NB4 (cell line): ENCODE data around the gene GNAT2.
"Not testable (repeated sequence)": the region's sequence is repeated elsewhere in the genome, so short reads cannot be mapped to it uniquely, and the experiment has no call there.

Experiments
- DNase-seq: peaks from one replicate; pipeline ENCODE4 v3.0.0; 2010; ENCODE audit warnings: low read depth
- H3K4me3 ChIP-seq: one replicate; pipeline ENCODE4 v1.5.1; 2011; ENCODE audit warnings: mild to moderate bottlenecking, low read depth, low read length, moderate library complexity
- MAX ChIP-seq: IDR thresholded peaks from 2 replicates; pipeline ENCODE4 v1.6.1; 2011; ENCODE audit warnings: low read depth, low read length
- MYC ChIP-seq: IDR thresholded peaks from 2 replicates; pipeline ENCODE4 v1.6.1; 2011; ENCODE audit warnings: low read depth, low read length
- POLR2A ChIP-seq: IDR thresholded peaks from 2 replicates; pipeline ENCODE4 v1.6.1; 2011; ENCODE audit warnings: mild to moderate bottlenecking; ENCODE audit not compliant: insufficient read length; ENCODE audit errors: extremely low read depth
- TF ChIP-seq, protein P1 (sequence below): IDR thresholded peaks from one replicate; pipeline ENCODE4 v1.5.1; 2012; ENCODE audit warnings: low read depth, low read length

The GNAT2 gene

GRCh38 chr1:109619576-109620400 lies at the start of gene GNAT2, which contains the start of gene AMPD2:
Gene GNAT2, minus strand, starts transcription at chr1:109619616. Its CDS starts 6,746 bp downstream, at chr1:109612870.
Gene AMPD2, plus strand, starts transcription at chr1:109619837. Its CDS starts 1,339 bp downstream, at chr1:109621176.
- DNase-seq = peak; percentile 91
- H3K4me3 ChIP-seq = peak within 1 kb of the TSS; percentile 87
- TF ChIP-seq MAX (peak; percentile 96), MYC (peak; percentile 99), POLR2A (peak; percentile 72)
- TF ChIP-seq, protein P1, sequence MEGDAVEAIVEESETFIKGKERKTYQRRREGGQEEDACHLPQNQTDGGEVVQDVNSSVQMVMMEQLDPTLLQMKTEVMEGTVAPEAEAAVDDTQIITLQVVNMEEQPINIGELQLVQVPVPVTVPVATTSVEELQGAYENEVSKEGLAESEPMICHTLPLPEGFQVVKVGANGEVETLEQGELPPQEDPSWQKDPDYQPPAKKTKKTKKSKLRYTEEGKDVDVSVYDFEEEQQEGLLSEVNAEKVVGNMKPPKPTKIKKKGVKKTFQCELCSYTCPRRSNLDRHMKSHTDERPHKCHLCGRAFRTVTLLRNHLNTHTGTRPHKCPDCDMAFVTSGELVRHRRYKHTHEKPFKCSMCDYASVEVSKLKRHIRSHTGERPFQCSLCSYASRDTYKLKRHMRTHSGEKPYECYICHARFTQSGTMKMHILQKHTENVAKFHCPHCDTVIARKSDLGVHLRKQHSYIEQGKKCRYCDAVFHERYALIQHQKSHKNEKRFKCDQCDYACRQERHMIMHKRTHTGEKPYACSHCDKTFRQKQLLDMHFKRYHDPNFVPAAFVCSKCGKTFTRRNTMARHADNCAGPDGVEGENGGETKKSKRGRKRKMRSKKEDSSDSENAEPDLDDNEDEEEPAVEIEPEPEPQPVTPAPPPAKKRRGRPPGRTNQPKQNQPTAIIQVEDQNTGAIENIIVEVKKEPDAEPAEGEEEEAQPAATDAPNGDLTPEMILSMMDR = no peak

GRCh38 chr1:109668123-109668775 lies 48.8 kb upstream of the GNAT2 start:
- H3K4me3 ChIP-seq = peak overlapping the region; percentile 28
- TF ChIP-seq MAX (no peak), POLR2A (no peak), MYC (no peak)
- TF ChIP-seq, protein P1 = no peak
- no peak for DNase-seq

DNA sequence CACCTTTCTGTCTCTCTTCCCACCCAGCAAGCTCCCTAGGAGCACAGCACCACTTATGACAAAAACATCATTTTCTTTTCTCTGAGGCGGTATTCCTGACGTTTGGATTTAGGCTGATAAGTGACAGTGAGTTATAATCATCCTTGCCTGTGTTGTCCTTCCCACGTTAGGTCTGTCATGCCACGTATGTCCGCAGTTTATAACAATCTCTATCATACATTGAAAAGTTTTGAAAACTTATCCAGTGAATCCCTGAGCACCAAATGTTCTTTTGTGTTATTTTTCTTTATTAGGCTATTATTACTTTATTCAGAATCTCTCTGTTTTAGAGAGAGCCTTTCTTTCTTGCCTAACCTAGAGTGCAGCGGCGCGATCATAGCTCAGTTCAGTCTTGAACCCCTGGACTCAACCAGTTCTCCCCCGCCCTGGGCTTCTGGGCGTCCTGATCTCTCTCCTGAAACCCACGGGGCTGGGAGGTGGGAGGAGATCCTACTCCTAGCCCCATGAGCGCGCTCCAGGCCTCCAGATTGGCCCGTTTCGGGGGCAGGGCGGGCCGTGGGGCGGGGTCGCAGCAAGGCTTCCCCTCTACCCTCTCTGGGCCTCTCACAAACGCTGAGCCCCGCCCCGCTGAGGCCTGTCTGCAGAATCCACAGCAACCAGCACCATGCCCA lies 48.2 kb upstream of the GNAT2 start, which contains the start of gene GSTM2:
Gene GSTM2 (plus strand): TSS at position 606 of the 671 bp plus-strand sequence. CDS start 59 bp downstream, at position 665.
- H3K4me3 ChIP-seq = peak within 1 kb of the TSS; percentile 28
- TF ChIP-seq MAX (no peak), MYC (no peak), POLR2A (no peak)
- TF ChIP-seq, protein P1 = no peak

GRCh38 chr1:109664671-109665070 lies 45.3 kb upstream of the GNAT2 start:
- H3K4me3 ChIP-seq = no peak overlapping the region
- TF ChIP-seq POLR2A (no peak), MAX (no peak), MYC (no peak)
- TF ChIP-seq, protein P1 = no peak
- DNase-seq = no peak

More for the DNA sequence above, 48.2 kb upstream of the GNAT2 start, which contains the start of gene GSTM2:
- DNase-seq = peak; percentile 91

- TF ChIP-seq MAX = no peak
- TF ChIP-seq, protein P1 = no peak
- TF ChIP-seq MYC = no peak
- no peak for TF ChIP-seq POLR2A
- DNase-seq = no peak
- no peak overlapping the region for H3K4me3 ChIP-seq
These were observed 42.0 kb upstream of the GNAT2 start for GRCh38 chr1:109661391-109661790.

DNA sequence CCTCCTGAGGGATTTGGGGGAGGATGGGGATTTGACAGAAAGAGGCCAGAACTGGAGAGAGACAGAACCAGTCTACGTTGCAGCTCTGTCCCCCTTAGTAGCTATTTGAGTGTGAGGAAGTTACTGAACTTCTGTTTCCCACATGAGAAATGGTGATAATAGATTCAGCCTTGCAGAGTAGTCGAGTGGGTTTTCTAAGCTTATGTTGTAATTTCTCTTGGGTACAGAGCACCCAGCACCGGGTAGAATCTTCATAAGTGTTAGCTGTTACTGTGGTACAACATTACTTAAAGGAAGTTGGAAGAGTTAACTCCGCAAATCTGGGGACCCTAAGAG lies 41.2 kb upstream of the GNAT2 start:
- not testable (repeated sequence) for H3K4me3 ChIP-seq
- peak; percentile 37 for DNase-seq
